Liver (tissue), 9 donors: ENCODE results near the gene OR10A3. TPM values are rescaled to one million over a fixed set of nuclear protein-coding genes. Genes with fewer than 3 reads are reported as not detected.

ENCODE experiments used
- DNase-seq: peaks from one replicate; pipeline ENCODE4 v3.0.0-alpha.2; 2017; ENCODE audit warnings: low spot score
- H3K27ac ChIP-seq, 2 donors: one replicate each; pipeline ENCODE4 v1.7.0; 2013; ENCODE audit warnings: inconsistent platforms in 2 of 2, low read length in 2 of 2, control low read depth in 1 of 2, low read depth in 1 of 2, mild to moderate bottlenecking in 1 of 2
- H3K27me3 ChIP-seq, 4 donors: one replicate each; pipeline versions ENCODE4 v1.6.1 to v1.7.0; 2013; ENCODE audit warnings: low read length in 3 of 4, inconsistent platforms in 1 of 4, mild to moderate bottlenecking in 1 of 4, moderate library complexity in 1 of 4; ENCODE audit not compliant: control insufficient read depth in 4 of 4, insufficient read depth in 4 of 4
- H3K36me3 ChIP-seq, 4 donors: one replicate each; pipeline versions ENCODE4 v1.6.1 to v1.7.0; 2013; ENCODE audit warnings: low read length in 3 of 4, mild to moderate bottlenecking in 3 of 4, low read depth in 1 of 4, moderate library complexity in 1 of 4; ENCODE audit not compliant: control insufficient read depth in 4 of 4, insufficient read depth in 3 of 4
- H3K4me1 ChIP-seq, 4 donors: one replicate each; pipeline versions ENCODE4 v1.6.1 to v1.7.0; 2013; ENCODE audit warnings: low read length in 3 of 4, mild to moderate bottlenecking in 3 of 4, moderate library complexity in 1 of 4; ENCODE audit not compliant: control insufficient read depth in 4 of 4, insufficient read depth in 4 of 4
- H3K4me3 ChIP-seq, 3 donors: one replicate each; pipeline versions ENCODE4 v1.6.1 to v1.7.0; 2013; ENCODE audit warnings: low read length in 3 of 3, control low read depth in 1 of 3, low read depth in 1 of 3, mild to moderate bottlenecking in 1 of 3
- H3K9ac ChIP-seq, 2 donors: one replicate each; pipeline ENCODE4 v1.7.0; 2013; ENCODE audit warnings: low read length in 2 of 2, mild to moderate bottlenecking in 2 of 2, moderate library complexity in 2 of 2, control low read depth in 1 of 2, low read depth in 1 of 2
- H3K9me3 ChIP-seq, 4 donors: one replicate each; pipeline versions ENCODE4 v1.6.1 to v1.7.0; 2013; ENCODE audit warnings: low read length in 3 of 4; ENCODE audit not compliant: control insufficient read depth in 4 of 4
- FOXA1 ChIP-seq: IDR thresholded peaks from 2 replicates; pipeline ENCODE4 v1.6.1; 2016; ENCODE audit warnings: antibody characterized with exemption
- FOXA2 ChIP-seq: IDR thresholded peaks from 2 replicates; pipeline ENCODE4 v1.6.1; 2016; ENCODE audit warnings: antibody characterized with exemption
- HNF4A ChIP-seq, 2 donors: conservative IDR thresholded peaks; 2 replicates each; pipeline ENCODE4 v1.6.1; 2016; ENCODE audit warnings: antibody characterized with exemption in 2 of 2, mild to moderate bottlenecking in 2 of 2
- HNF4G ChIP-seq: IDR thresholded peaks from 2 replicates; pipeline ENCODE4 v1.6.1; 2016; ENCODE audit warnings: antibody characterized with exemption
- JUND ChIP-seq, 2 donors: IDR thresholded peaks; 2 replicates each; pipeline ENCODE4 v1.6.1; 2016; ENCODE audit warnings: antibody characterized with exemption in 2 of 2
- NR2F2 ChIP-seq: IDR thresholded peaks from 2 replicates; pipeline ENCODE4 v1.6.1; 2016; ENCODE audit warnings: antibody characterized with exemption
- RAD21 ChIP-seq, 2 donors: IDR thresholded peaks; 2 replicates each; pipeline ENCODE4 v1.6.1; 2016; ENCODE audit warnings: antibody characterized with exemption in 2 of 2, mild to moderate bottlenecking in 2 of 2
- RXRA ChIP-seq, 2 donors: IDR thresholded peaks; 2 replicates each; pipeline ENCODE4 v1.6.1; 2017 to 2018; ENCODE audit warnings: antibody characterized with exemption in 2 of 2, mild to moderate bottlenecking in 1 of 2
- SP1 ChIP-seq: IDR thresholded peaks from 2 replicates; pipeline ENCODE4 v1.6.1; 2018; ENCODE audit warnings: antibody characterized with exemption, mild to moderate bottlenecking
- WGBS: extraction: QIAGEN DNeasy Blood & Tissue Kit; methylation state at CpG from one replicate; pipeline ENCODE4 v1.1.7; 2013; 5-methylcytosine and 5-hydroxymethylcytosine counted together
- polyA plus RNA-seq, 2 donors: library from polyadenylated mRNA; stranded (reverse) in 1 of 2; unstranded in 1 of 2; fragments of 200-250 nt in 1 of 2; fragments of >200 nt in 1 of 2; fragmentation: Nextera tagmentation in 1 of 2; extraction: Ambion mirVana in 1 of 2; gene quantifications; one replicate each; pipeline versions ENCODE4 v1.2.1 to v1.2.3, GENCODE V29; 2013 to 2015
- total RNA-seq, 2 donors: library from RNA; depleted of rRNA; stranded (reverse); fragments of >200 nt; gene quantifications; one replicate each; pipeline ENCODE4 v1.2.3, GENCODE V29; 2014
- TF ChIP-seq, protein P1 (sequence below): fragments of 150-350 bp; IDR thresholded peaks from 2 replicates; pipeline ENCODE4 v1.5.1; 2017; ENCODE audit warnings: improper control_type of control experiment, low read depth, low read length; ENCODE audit not compliant: missing input control
- TF ChIP-seq, protein P2 (sequence below): IDR thresholded peaks from 2 replicates; pipeline ENCODE4 v1.6.1; 2016; ENCODE audit warnings: antibody characterized with exemption
- TF ChIP-seq, protein P3 (sequence below): IDR thresholded peaks from 2 replicates; pipeline ENCODE4 v1.6.1; 2016; ENCODE audit warnings: antibody characterized with exemption, mild to moderate bottlenecking
- donor health status: healthy.
- donor health status: healthy.
- donor health status: healthy.
- donor health status: healthy.
- donor health status: healthy.

The OR10A3 gene
- total and polyA plus RNA-seq, 4 donors: not detected

DNA sequence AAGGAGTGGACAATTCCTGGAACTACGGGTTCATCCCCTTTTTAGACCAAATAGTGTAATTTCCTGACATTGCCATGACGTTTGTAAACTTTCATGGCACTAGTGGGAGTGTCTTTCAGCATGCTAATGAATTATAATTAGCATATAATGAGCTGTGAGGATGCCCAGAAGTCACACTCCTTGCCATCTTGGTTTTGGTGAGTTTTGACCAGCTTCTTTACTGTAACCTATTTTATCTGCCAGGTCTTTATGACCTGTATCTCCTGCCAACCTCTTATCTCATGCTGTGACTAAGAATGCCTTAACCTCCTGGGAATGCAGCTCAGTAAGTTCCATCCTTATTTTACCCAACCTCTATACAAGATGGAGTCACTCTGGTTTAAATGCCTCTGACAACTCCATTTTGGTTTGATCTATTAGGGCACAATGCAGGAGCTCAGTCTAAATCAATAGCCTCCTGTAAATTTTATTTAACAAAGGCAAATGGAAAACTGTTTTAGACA, 31.2 kb downstream of the OR10A3 start:
- no peak overlapping the region for H3K9ac ChIP-seq
- no peak for TF ChIP-seq NR2F2
- TF ChIP-seq SP1: no peak
- TF ChIP-seq HNF4A (conservative IDR thresholded peaks at IDR 0.05): no peak
- TF ChIP-seq HNF4G: no peak
- no peak for TF ChIP-seq FOXA1
- no peak for TF ChIP-seq JUND (IDR thresholded peaks at IDR 0.05)
- no peak for TF ChIP-seq FOXA2
- TF ChIP-seq, protein P1, sequence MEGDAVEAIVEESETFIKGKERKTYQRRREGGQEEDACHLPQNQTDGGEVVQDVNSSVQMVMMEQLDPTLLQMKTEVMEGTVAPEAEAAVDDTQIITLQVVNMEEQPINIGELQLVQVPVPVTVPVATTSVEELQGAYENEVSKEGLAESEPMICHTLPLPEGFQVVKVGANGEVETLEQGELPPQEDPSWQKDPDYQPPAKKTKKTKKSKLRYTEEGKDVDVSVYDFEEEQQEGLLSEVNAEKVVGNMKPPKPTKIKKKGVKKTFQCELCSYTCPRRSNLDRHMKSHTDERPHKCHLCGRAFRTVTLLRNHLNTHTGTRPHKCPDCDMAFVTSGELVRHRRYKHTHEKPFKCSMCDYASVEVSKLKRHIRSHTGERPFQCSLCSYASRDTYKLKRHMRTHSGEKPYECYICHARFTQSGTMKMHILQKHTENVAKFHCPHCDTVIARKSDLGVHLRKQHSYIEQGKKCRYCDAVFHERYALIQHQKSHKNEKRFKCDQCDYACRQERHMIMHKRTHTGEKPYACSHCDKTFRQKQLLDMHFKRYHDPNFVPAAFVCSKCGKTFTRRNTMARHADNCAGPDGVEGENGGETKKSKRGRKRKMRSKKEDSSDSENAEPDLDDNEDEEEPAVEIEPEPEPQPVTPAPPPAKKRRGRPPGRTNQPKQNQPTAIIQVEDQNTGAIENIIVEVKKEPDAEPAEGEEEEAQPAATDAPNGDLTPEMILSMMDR: no peak
- TF ChIP-seq, protein P2, sequence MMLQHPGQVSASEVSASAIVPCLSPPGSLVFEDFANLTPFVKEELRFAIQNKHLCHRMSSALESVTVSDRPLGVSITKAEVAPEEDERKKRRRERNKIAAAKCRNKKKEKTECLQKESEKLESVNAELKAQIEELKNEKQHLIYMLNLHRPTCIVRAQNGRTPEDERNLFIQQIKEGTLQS: no peak
- no peak for TF ChIP-seq RXRA (IDR thresholded peaks at IDR 0.05)
- no peak for TF ChIP-seq RAD21 (IDR thresholded peaks at IDR 0.05)
- no peaks in the 10 kb centered on the region for H3K27me3 ChIP-seq
- no peaks in the 10 kb centered on the region for H3K4me1 ChIP-seq
- no peaks in the 10 kb centered on the region for H3K36me3 ChIP-seq
- no peak overlapping the region for H3K27ac ChIP-seq
- WGBS: 32% methylated on average over 2 of the region's 2 CpGs
- DNase-seq: no peak
- H3K9me3 ChIP-seq: no peaks in the 10 kb centered on the region
- no peak overlapping the region for H3K4me3 ChIP-seq

DNA sequence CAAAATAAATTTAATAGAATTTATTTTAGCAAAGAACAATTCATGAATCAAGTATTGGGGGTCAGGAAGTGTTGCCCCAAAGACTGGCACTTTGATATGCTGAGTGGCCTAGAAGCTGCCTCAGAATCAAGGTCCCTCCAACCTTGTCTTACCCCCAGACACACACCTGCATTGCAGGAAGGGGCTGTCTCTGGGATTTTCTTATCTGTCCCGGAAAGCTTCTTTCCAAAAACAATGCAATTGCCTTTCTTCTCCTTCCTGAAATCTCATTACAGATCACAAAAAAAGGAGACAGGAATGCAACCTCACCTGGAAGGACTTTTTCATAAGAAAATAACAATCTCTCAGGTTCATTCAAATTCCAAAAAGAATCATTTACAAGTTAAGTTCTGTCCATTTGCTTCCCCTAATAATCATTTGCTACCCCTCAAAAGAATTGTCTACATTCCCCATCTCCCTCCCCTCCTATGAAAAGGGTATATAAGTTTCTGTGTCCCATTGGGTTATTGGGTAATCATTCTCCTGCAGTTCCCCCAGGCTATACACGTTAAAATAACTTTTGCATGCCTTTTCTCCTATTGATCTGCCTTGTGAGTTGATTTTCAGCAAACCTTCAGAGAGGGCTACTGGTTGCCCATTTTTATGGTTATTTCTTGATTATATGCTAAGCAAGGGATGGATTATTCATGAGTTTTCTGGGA, 31.8 kb downstream of the OR10A3 start:
- H3K27me3 ChIP-seq: no peaks in the 10 kb centered on the region
- no peaks in the 10 kb centered on the region for H3K4me1 ChIP-seq
- H3K4me3 ChIP-seq: no peak overlapping the region
- no peaks in the 10 kb centered on the region for H3K9me3 ChIP-seq
- H3K27ac ChIP-seq: no peak overlapping the region
- H3K9ac ChIP-seq: no peak overlapping the region
- TF ChIP-seq JUND (IDR thresholded peaks at IDR 0.05) (no peak), HNF4G (no peak), SP1 (no peak), FOXA2 (no peak), NR2F2 (no peak)
- TF ChIP-seq, protein P3, sequence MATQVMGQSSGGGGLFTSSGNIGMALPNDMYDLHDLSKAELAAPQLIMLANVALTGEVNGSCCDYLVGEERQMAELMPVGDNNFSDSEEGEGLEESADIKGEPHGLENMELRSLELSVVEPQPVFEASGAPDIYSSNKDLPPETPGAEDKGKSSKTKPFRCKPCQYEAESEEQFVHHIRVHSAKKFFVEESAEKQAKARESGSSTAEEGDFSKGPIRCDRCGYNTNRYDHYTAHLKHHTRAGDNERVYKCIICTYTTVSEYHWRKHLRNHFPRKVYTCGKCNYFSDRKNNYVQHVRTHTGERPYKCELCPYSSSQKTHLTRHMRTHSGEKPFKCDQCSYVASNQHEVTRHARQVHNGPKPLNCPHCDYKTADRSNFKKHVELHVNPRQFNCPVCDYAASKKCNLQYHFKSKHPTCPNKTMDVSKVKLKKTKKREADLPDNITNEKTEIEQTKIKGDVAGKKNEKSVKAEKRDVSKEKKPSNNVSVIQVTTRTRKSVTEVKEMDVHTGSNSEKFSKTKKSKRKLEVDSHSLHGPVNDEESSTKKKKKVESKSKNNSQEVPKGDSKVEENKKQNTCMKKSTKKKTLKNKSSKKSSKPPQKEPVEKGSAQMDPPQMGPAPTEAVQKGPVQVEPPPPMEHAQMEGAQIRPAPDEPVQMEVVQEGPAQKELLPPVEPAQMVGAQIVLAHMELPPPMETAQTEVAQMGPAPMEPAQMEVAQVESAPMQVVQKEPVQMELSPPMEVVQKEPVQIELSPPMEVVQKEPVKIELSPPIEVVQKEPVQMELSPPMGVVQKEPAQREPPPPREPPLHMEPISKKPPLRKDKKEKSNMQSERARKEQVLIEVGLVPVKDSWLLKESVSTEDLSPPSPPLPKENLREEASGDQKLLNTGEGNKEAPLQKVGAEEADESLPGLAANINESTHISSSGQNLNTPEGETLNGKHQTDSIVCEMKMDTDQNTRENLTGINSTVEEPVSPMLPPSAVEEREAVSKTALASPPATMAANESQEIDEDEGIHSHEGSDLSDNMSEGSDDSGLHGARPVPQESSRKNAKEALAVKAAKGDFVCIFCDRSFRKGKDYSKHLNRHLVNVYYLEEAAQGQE: no peak
- TF ChIP-seq, protein P1: no peak
- H3K36me3 ChIP-seq: no peaks in the 10 kb centered on the region
- DNase-seq: no peak
- 42% methylated on average over 2 of the region's 2 CpGs for WGBS
